Endothelial cell of umbilical vein (primary cell): ENCODE results near the gene ABCA3. TPM values are rescaled to one million over a fixed set of nuclear protein-coding genes. Genes with fewer than 3 reads are reported as not detected.

Experiments
- BruUV-seq: library from RNA; stranded (reverse); fragments of 400-500 nt; replicated peaks from 2 replicates; lab custom pipeline; 2021; lab: Mats Ljungman, UMichigan
- CTCF ChIA-PET: fragments of 300-600, 350-600 bp; sonication (Branson Sonifier 250); formaldehyde crosslinking; loops from one replicate; lab custom pipeline; 2021; ENCODE audit warnings: antibody characterized with exemption, inconsistent platforms; lab: Charles Lee
- POLR2A ChIA-PET: fragments of 300-600, 350-600 bp; sonication (Branson Sonifier 250); formaldehyde crosslinking; loops from one replicate; lab custom pipeline; 2021; ENCODE audit warnings: antibody characterized with exemption, inconsistent platforms; lab: Charles Lee
- DNase-seq: peaks from one replicate; pipeline ENCODE4 v3.0.0-alpha.2; 2011; ENCODE audit warnings: low read depth, low spot score
- FAIRE-seq: peaks from 2 replicates; lab custom pipeline; 2011; peaks lifted over from hg19 to GRCh38; lab: Jason Lieb, UNC
- H2AFZ ChIP-seq: 2 replicates; pipeline ENCODE4 v1.6.0; 2012; ENCODE audit warnings: low read depth, low read length, control low read depth, inconsistent platforms
- H3K27ac ChIP-seq: 2 replicates; pipeline ENCODE4 v1.5.1; 2011; ENCODE audit warnings: low read depth, mild to moderate bottlenecking, control low read depth, low read length, moderate library complexity; ENCODE audit not compliant: insufficient read depth
- H3K27me3 ChIP-seq, 2 experiments: 2 replicates each; pipeline versions ENCODE4 v1.6.0 to v1.6.1; 2011; ENCODE audit warnings: low read length in 2 of 2, mixed read lengths in 1 of 2; ENCODE audit not compliant: control insufficient read depth in 2 of 2, insufficient read depth in 2 of 2
- H3K36me3 ChIP-seq, 2 experiments: 2 replicates in 1 of 2; 3 replicates in 1 of 2; pipeline ENCODE4 v1.5.1; 2011; ENCODE audit warnings: low read length in 2 of 2, mild to moderate bottlenecking in 1 of 2, moderate library complexity in 1 of 2; ENCODE audit not compliant: control insufficient read depth in 2 of 2, insufficient read depth in 2 of 2; ENCODE audit errors: extremely low read depth in 1 of 2
- H3K4me1 ChIP-seq: 3 replicates; pipeline ENCODE4 v1.5.1; 2011; ENCODE audit warnings: mild to moderate bottlenecking, low read length; ENCODE audit not compliant: control insufficient read depth, insufficient read depth; ENCODE audit errors: extremely low read depth
- H3K4me2 ChIP-seq: 2 replicates; pipeline ENCODE4 v1.6.1; 2011; ENCODE audit warnings: low read length, control low read depth, mixed read lengths; ENCODE audit not compliant: insufficient read depth
- H3K4me3 ChIP-seq, 3 experiments: fragments of 200-600 bp in 1 of 3; sonication (generic), shearing (Covaris generic) in 1 of 3; replicated peaks in 1 of 3; 2 replicates each; pipeline ENCODE4 v1.5.1; 2011 to 2016; ENCODE audit warnings: control low read depth in 3 of 3, low read length in 3 of 3, mild to moderate bottlenecking in 2 of 3, inconsistent platforms in 1 of 3, low read depth in 1 of 3, moderate library complexity in 1 of 3; ENCODE audit not compliant: insufficient read depth in 1 of 3
- H3K79me2 ChIP-seq: 2 replicates; pipeline ENCODE4 v1.6.0; 2012; ENCODE audit warnings: low read length, inconsistent platforms; ENCODE audit not compliant: control insufficient read depth, insufficient read depth
- H3K9ac ChIP-seq: replicated peaks from 2 replicates; pipeline ENCODE3; 2011; ENCODE audit warnings: low read length, control low read depth; ENCODE audit not compliant: insufficient read depth; ENCODE audit errors: extremely low read depth
- H3K9me1 ChIP-seq: replicated peaks from 3 replicates; pipeline ENCODE4 v1.6.0; 2011; ENCODE audit warnings: mild to moderate bottlenecking, low read length; ENCODE audit not compliant: control insufficient read depth, insufficient read depth; ENCODE audit errors: extremely low read depth
- H3K9me3 ChIP-seq: replicated peaks from 2 replicates; pipeline ENCODE4 v1.5.1; 2012; ENCODE audit warnings: low read length, inconsistent platforms; ENCODE audit not compliant: control insufficient read depth, insufficient read depth
- H4K20me1 ChIP-seq: replicated peaks from 2 replicates; pipeline ENCODE3; 2011; ENCODE audit warnings: mild to moderate bottlenecking, low read length; ENCODE audit not compliant: control insufficient read depth, insufficient read depth; ENCODE audit errors: extremely low read depth
- EZH2 ChIP-seq: IDR thresholded peaks from 2 replicates; pipeline ENCODE4 v1.6.1; 2012; ENCODE audit warnings: borderline replicate concordance, low read depth, mild to moderate bottlenecking, moderate library complexity, low read length, inconsistent platforms; ENCODE audit not compliant: severe bottlenecking
- FOS ChIP-seq: IDR thresholded peaks from 2 replicates; pipeline ENCODE4 v1.6.1; 2011; ENCODE audit warnings: mild to moderate bottlenecking, low read length, moderate library complexity, borderline replicate concordance; ENCODE audit not compliant: insufficient read depth
- GATA2 ChIP-seq: IDR thresholded peaks from 2 replicates; pipeline ENCODE4 v1.7.0; 2011; ENCODE audit warnings: low read depth, mild to moderate bottlenecking, moderate library complexity, mixed read lengths, low read length; ENCODE audit not compliant: insufficient read length, insufficient read depth
- JUN ChIP-seq: IDR thresholded peaks from 2 replicates; pipeline ENCODE4 v1.6.1; 2011; ENCODE audit warnings: borderline replicate concordance, low read depth; ENCODE audit not compliant: insufficient read length, insufficient read depth
- MYC ChIP-seq: IDR thresholded peaks from one replicate; pipeline ENCODE4 v1.6.1; 2011; ENCODE audit warnings: mild to moderate bottlenecking, low read depth, low read length
- POLR2A ChIP-seq: IDR thresholded peaks from 2 replicates; pipeline ENCODE4 v1.6.1; 2012; ENCODE audit warnings: low read depth, mild to moderate bottlenecking, control low read depth, low read length
- POLR2AphosphoS5 ChIP-seq: IDR thresholded peaks from 2 replicates; pipeline ENCODE4 v1.6.1; 2012; ENCODE audit warnings: low read depth, mild to moderate bottlenecking, control low read depth, low read length, moderate library complexity; ENCODE audit not compliant: insufficient read depth
- dilution Hi-C: fragments of 300-500 bp; cut with MboI; formaldehyde crosslinking; loops from one replicate; pipeline ENCODE4 v1.15.0; 2019; ENCODE audit warnings: low sequenced_read_pairs; ENCODE audit not compliant: extremely low pct_ligation_motif_present
- intact Hi-C: fragments of 100-400 bp; cut with micrococcal nuclease; formaldehyde crosslinking; loops from one replicate; pipeline ENCODE4 v1.10.0; 2022
- polyA plus RNA-seq, 4 experiments: library from polyadenylated mRNA; depleted of rRNA in 3 of 4; stranded (reverse) in 3 of 4; unstranded in 1 of 4; fragments of >200 nt; gene quantifications; 2 replicates each; pipeline versions ENCODE4 v1.2.1 to v1.2.3, GENCODE V29; 2011 to 2012; ENCODE audit warnings: missing spikeins in 1 of 4
- total RNA-seq: library from RNA; stranded (reverse); gene quantifications from 2 replicates; pipeline ENCODE4 v1.2.3, GENCODE V29; 2021
- TF ChIP-seq, protein P1 (sequence below), 2 donors: IDR thresholded peaks; 1 replicate in 1 of 2; 2 replicates in 1 of 2; pipeline ENCODE4 v1.5.1; 2011; ENCODE audit warnings: low read length in 2 of 2, mild to moderate bottlenecking in 2 of 2, moderate library complexity in 2 of 2, control low read depth in 1 of 2, inconsistent platforms in 1 of 2, low read depth in 1 of 2; ENCODE audit not compliant: insufficient read depth in 1 of 2; ENCODE audit errors: extremely low read depth in 1 of 2
- TF ChIP-seq, protein P2 (sequence below): IDR thresholded peaks from 2 replicates; pipeline ENCODE4 v1.6.1; 2011; ENCODE audit not compliant: insufficient read depth, insufficient read length

Gene ABCA3
- total and polyA plus RNA-seq, 2 donors (not counting 3 experiments of a cell fraction or from before 2014, with no cell fraction given) = 13.5 to 36.0 TPM

DNA sequence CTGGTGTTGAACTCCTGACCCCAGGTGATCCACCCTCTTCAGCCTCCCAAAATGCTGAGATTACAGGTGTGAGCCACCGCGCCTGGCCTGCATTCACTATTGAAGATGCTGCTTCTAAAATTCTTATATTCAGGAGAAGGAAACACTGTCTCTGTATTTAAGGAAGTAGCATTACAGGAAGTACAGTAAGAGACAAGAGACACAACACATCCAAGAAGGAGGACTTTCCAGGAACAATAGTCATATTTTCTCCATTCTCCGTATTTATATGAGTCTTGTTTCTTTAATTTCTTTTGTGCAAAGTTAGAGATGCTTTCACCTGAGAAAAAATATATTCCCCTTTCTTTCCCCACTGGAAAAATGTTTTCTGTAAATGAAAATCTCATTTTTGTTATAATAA is 18.3 kb upstream of the ABCA3 start:
- no peaks in the 10 kb centered on the region for H3K9me1 ChIP-seq

More for the DNA sequence above, 18.3 kb upstream of the ABCA3 start:
- intact Hi-C loops = no loop called here
- Histone ChIP-seq H2AFZ (no peak overlapping the region), H3K4me3 (no peak overlapping the region), H3K36me3 (no peaks in the 10 kb centered on the region), H3K4me2 (no peak overlapping the region), H3K9ac (no peak overlapping the region), H3K4me1 (no peaks in the 10 kb centered on the region), H4K20me1 (no peaks in the 10 kb centered on the region), H3K27me3 (peaks cover 19 to 39% of the 10 kb centered on the region in 2 experiments), H3K79me2 (no peaks in the 10 kb centered on the region), H3K27ac (no peak overlapping the region), H3K9me3 (no peaks in the 10 kb centered on the region)
- DNase-seq = no peak
- BruUV-seq = no TSS peak
- TF ChIP-seq, protein P1, sequence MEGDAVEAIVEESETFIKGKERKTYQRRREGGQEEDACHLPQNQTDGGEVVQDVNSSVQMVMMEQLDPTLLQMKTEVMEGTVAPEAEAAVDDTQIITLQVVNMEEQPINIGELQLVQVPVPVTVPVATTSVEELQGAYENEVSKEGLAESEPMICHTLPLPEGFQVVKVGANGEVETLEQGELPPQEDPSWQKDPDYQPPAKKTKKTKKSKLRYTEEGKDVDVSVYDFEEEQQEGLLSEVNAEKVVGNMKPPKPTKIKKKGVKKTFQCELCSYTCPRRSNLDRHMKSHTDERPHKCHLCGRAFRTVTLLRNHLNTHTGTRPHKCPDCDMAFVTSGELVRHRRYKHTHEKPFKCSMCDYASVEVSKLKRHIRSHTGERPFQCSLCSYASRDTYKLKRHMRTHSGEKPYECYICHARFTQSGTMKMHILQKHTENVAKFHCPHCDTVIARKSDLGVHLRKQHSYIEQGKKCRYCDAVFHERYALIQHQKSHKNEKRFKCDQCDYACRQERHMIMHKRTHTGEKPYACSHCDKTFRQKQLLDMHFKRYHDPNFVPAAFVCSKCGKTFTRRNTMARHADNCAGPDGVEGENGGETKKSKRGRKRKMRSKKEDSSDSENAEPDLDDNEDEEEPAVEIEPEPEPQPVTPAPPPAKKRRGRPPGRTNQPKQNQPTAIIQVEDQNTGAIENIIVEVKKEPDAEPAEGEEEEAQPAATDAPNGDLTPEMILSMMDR (IDR thresholded peaks at IDR 0.05; ENCODE audit: extremely low read depth in 1 of 2, insufficient read depth in 1 of 2, low read depth in 1 of 2, low read length in 2 of 2) = no peak
- TF ChIP-seq EZH2 = no peak
- no peak for TF ChIP-seq FOS
- no peak for TF ChIP-seq POLR2A
- TF ChIP-seq, protein P2, sequence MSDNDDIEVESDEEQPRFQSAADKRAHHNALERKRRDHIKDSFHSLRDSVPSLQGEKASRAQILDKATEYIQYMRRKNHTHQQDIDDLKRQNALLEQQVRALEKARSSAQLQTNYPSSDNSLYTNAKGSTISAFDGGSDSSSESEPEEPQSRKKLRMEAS = no peak
- no peak for TF ChIP-seq GATA2
- no peak for TF ChIP-seq JUN
- TF ChIP-seq MYC = no peak
- no peak for TF ChIP-seq POLR2AphosphoS5
- dilution Hi-C loops = no loop called here
- ChIA-PET POLR2A (no interaction called here), CTCF (interaction anchor here (1.1 kb wide), 1 partner anchor 12 kb away, joined by 4 read pairs; no protein-coding TSS in a partner anchor)
- no peak for FAIRE-seq
